Erythroblast (primary cell): Measurements from ENCODE around the gene ZNF740.

Source experiments
- GATA1 ChIP-seq: IDR thresholded peaks from 2 replicates; pipeline ENCODE4 v1.6.1; 2011; ENCODE audit warnings: low read depth, mild to moderate bottlenecking, control low read depth, low read length, moderate library complexity
- POLR2A ChIP-seq: IDR thresholded peaks from 2 replicates; pipeline ENCODE4 v1.6.1; 2011; ENCODE audit warnings: mild to moderate bottlenecking, low read length

DNA sequence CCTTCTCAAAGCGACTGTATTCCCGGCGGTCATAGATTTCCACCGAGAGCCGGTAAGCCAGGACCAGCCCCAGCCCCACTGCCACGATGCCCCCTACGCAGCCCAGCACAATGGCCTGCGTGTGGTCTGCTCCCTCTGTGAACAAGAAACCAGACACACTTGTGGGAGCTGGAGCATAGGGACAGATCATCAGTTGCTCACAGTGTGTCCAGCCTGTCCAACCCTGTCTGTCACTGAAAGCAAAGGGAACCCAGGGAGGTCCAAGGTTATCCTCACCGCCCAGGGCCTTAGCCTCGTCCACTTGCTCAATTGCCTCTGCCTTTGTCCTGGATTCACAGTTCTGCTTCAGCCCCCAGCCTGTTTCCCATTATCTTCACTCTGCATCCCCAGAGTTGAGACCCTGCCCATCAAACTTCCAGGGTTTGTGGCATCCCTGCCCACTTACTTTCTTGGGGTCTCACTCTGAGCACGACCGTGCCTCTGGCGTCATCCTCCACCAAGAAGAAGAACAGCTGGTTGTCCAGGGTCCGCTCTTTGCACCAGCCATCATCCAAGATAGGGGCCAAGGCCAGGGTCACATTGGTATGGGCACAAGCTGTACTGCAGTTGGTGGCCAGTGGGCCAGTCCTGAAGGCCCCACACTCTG, 11.5 kb downstream of the ZNF740 start:
- TF ChIP-seq POLR2A = peak; percentile 11
- TF ChIP-seq GATA1 = no peak
